Fibroblast of skin of left biceps (primary cell): ENCODE data around the gene SEC16A.
"Not testable (repeated sequence)": the region's sequence is repeated elsewhere in the genome, so short reads cannot be mapped to it uniquely, and the experiment has no call there.

Experiments
- DNase-seq, 2 experiments: peaks; one replicate each; pipeline ENCODE4 v3.0.0-alpha.2; 2013; ENCODE audit warnings: low read depth in 2 of 2

Gene SEC16A

GRCh38 chr9:136423432-136424146 lies 59.3 kb downstream of the SEC16A start:
- DNase-seq = no peak

GRCh38 chr9:136422876-136423275 lies 60.0 kb downstream of the SEC16A start:
- DNase-seq = no peak

GRCh38 chr9:136421791-136422190 lies 61.0 kb downstream of the SEC16A start:
- DNase-seq = no peak

- DNase-seq = no peak
These were observed 63.8 kb downstream of the SEC16A start for GRCh38 chr9:136419092-136419420.

GRCh38 chr9:136418182-136419091 lies 64.4 kb downstream of the SEC16A start:
- DNase-seq = no peak

GRCh38 chr9:136416914-136417313 lies 65.9 kb downstream of the SEC16A start:
- no peak for DNase-seq

- DNase-seq = no peak
These were observed 66.4 kb downstream of the SEC16A start for GRCh38 chr9:136416427-136416826.

GRCh38 chr9:136412962-136413361 lies 69.9 kb downstream of the SEC16A start:
- no peak for DNase-seq

- no peak for DNase-seq
These were observed 71.5 kb downstream of the SEC16A start for GRCh38 chr9:136411378-136411777.

GRCh38 chr9:136410500-136411287 lies 72.1 kb downstream of the SEC16A start, which contains the start of the genes ENTR1 and PMPCA:
Gene ENTR1 (minus strand): TSS chr9:136410614. CDS start chr9:136410397, 217 bp downstream.
Gene PMPCA (plus strand): TSS chr9:136410658. CDS start chr9:136410669, 11 bp downstream.
- DNase-seq = peak; percentile 53 to 55

- no peak for DNase-seq
These were observed 73.0 kb downstream of the SEC16A start for GRCh38 chr9:136409557-136410455.

GRCh38 chr9:136407911-136408310 lies 74.9 kb downstream of the SEC16A start:
- no peak for DNase-seq

- DNase-seq = not testable (repeated sequence)
These were observed 75.8 kb downstream of the SEC16A start for GRCh38 chr9:136407061-136407460.

GRCh38 chr9:136405904-136406303 lies 76.9 kb downstream of the SEC16A start:
- DNase-seq = not testable (repeated sequence)

- no peak for DNase-seq
These were observed 77.4 kb downstream of the SEC16A start for GRCh38 chr9:136405481-136405880.

GRCh38 chr9:136404801-136405136 lies 78.1 kb downstream of the SEC16A start:
- DNase-seq = no peak

GRCh38 chr9:136403915-136404800 lies 78.7 kb downstream of the SEC16A start:
- no peak for DNase-seq

- no peak for DNase-seq
These were observed 79.3 kb downstream of the SEC16A start for GRCh38 chr9:136403538-136403914.

GRCh38 chr9:136402067-136402466 lies 80.8 kb downstream of the SEC16A start:
- no peak for DNase-seq
